ENCODE data around the gene MARCO.

Gene MARCO

GRCh38 chr2:118913803-118914645 is 28.0 kb upstream of the MARCO start:
- CTCF ChIA-PET = interaction anchor here (2.1 kb wide), 1 partner anchor 32 kb away, joined by 6 read pairs; no protein-coding TSS in a partner anchor
- POLR2A ChIA-PET = no interaction called here
- TF ChIP-seq CTCF (IDR thresholded peaks at IDR 0.05; ENCODE audit: control extremely low read depth, extremely low read depth, low read depth, missing control alignments) = no peak
- DNase-seq (ENCODE audit: extremely low spot score) = no peak

- no peak for TF ChIP-seq CTCF (IDR thresholded peaks at IDR 0.05; ENCODE audit: control extremely low read depth, extremely low read depth, low read depth, missing control alignments)
- ChIA-PET POLR2A (no interaction called here), CTCF (no interaction called here)
- no peak for DNase-seq (ENCODE audit: extremely low spot score)
These were observed 27.1 kb upstream of the MARCO start for GRCh38 chr2:118914721-118915453.

- no peak for DNase-seq (ENCODE audit: extremely low spot score)
- POLR2A ChIA-PET = no interaction called here
- no peak for TF ChIP-seq CTCF (IDR thresholded peaks at IDR 0.05; ENCODE audit: control extremely low read depth, extremely low read depth, low read depth, missing control alignments)
- CTCF ChIA-PET = interaction anchor here (0.6 to 2.9 kb wide), 7 partner anchors 9 to 373 kb away, joined by 3 to 18 read pairs (median 4); no protein-coding TSS in a partner anchor
These were observed 24.0 kb upstream of the MARCO start for GRCh38 chr2:118918017-118918416.

GRCh38 chr2:118921646-118922045 is 20.3 kb upstream of the MARCO start:
- ChIA-PET POLR2A (no interaction called here), CTCF (interaction anchor here (1.1 kb wide), 1 partner anchor 21 kb away, joined by 4 read pairs; no protein-coding TSS in a partner anchor)
- DNase-seq (ENCODE audit: extremely low spot score) = no peak
- no peak for TF ChIP-seq CTCF (IDR thresholded peaks at IDR 0.05; ENCODE audit: control extremely low read depth, extremely low read depth, low read depth, missing control alignments)

GRCh38 chr2:118922254-118922653 is 19.7 kb upstream of the MARCO start:
- ChIA-PET POLR2A (no interaction called here), CTCF (interaction anchor here (1.1 kb wide), 1 partner anchor 21 kb away, joined by 4 read pairs; no protein-coding TSS in a partner anchor)
- TF ChIP-seq CTCF (IDR thresholded peaks at IDR 0.05; ENCODE audit: control extremely low read depth, extremely low read depth, low read depth, missing control alignments) = no peak
- DNase-seq (ENCODE audit: extremely low spot score) = no peak

GRCh38 chr2:118923371-118923770 is 18.6 kb upstream of the MARCO start:
- ChIA-PET POLR2A (no interaction called here), CTCF (no interaction called here)
- no peak for TF ChIP-seq CTCF (IDR thresholded peaks at IDR 0.05; ENCODE audit: control extremely low read depth, extremely low read depth, low read depth, missing control alignments)
- no peak for DNase-seq (ENCODE audit: extremely low spot score)

Measured in GM10248 (cell line).